IPS DF 19.7 (cell line): ENCODE measurements around the gene CPVL.

Source experiments
- DNase-seq: peaks from one replicate; pipeline ENCODE4 v3.0.0-alpha.2; 2013; ENCODE audit warnings: low read depth, low spot score

The CPVL gene

DNA sequence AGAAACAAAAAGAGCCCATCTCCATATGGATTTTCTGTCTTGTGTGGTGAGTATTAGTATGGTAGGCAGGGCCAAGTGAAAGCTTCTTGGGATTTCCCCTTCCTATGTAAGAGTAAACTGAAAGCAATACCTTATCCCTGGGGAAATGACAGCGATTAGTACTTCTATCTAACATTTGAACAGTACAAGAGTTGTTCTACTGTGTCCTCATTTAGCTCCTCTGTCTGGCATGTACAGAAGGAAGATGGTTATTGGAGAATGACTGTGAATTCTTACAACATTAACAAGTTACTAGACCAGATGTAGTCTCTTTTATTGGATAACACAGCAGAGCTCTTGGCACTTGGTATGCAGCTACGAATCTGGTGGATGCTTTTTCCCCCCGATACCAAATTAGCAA lies 170.3 kb downstream of the CPVL start:
- no peak for DNase-seq

DNA sequence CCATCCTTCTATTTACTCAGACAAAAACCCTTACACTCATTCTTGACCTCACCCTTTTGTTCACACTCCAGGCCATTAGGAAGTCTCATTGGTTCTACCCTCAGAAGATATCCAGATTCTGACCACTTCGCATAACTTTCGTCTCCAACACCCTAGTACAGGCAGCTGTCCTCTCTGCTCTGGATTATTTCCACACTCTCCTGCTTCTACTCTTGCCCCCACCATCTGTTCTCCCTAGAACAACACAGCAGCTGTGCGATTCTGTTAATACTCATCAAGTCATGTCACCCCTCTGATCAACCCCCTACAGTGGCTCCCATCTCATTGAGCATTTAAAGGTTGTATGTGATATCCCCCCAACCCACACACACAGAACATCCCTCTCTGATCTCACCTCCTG lies 172.7 kb downstream of the CPVL start:
- no peak for DNase-seq

DNA sequence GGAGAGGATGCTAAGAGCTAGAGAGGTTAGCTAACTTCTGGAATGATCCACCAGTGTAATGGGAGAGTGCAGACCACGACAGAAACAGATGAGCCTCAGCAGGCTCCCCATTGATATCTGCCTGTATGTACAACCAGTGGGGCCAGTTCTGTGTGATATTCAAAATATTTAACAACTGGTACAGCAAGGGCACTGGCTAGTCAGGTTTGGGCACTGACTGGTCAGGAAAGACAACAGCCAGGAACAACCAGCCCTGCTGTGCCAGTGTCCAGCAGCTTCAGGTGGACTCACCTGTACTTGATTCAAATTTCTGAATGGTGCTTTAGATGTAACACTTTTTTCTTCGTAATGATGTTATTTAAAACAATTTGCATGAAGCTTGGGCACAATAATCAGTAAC lies 182.3 kb downstream of the CPVL start:
- no peak for DNase-seq

DNA sequence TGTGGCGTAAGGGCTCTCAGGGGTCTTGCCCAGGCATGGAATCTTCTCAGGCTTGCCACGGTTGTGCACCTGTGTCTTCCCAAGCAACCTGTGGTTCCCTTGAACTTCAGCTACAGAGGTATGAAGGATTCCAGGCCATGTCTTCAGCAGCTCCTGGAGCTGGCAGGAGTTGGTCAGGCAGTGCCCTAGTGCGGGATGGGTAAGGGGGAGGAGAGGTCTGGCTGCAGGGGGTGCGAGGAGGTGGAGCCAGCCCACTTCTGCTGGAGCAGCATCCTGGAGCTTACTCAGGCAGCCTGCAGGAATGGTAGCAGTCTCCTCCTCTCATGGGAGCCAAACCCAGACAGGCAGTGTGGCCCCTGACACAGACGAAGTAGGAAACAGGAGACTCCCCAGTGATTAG lies 184.4 kb downstream of the CPVL start:
- DNase-seq, result no peak

DNA sequence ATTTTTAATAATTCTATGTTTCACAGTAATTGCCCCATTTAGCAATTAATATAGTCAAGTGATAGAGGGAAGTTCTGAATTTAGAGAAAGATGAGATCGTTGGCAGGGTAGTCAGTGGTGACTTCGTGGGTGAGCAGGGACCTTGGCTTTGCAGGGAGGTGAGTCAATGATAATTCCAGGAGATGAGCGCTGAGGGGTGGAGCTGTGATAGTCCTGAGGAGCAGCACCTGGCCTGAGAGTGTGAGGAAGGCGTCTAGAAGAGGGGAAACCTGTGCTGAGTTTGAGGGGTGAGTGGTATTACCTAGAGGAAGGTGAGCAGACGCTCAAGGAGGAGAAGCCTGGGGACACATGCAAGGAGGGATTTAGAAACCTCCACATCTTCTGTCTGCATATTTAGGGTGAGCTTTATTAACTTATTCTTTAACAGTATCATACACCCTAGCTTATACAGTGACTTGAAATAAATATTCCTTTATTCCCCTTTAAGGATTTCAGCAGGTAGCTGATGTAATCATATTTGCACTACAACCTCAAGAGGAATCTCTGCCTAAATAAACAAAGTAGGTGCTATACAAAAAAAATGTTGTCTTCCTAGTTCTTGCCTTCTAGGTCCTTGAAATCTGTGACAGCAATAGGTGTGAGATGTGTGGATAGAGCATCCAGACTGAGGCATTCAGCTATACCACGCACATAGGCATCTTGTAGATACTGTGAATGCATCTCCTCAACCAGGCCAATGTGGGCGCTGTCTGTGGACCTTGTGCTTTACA lies 186.1 kb downstream of the CPVL start:
- no peak for DNase-seq

DNA sequence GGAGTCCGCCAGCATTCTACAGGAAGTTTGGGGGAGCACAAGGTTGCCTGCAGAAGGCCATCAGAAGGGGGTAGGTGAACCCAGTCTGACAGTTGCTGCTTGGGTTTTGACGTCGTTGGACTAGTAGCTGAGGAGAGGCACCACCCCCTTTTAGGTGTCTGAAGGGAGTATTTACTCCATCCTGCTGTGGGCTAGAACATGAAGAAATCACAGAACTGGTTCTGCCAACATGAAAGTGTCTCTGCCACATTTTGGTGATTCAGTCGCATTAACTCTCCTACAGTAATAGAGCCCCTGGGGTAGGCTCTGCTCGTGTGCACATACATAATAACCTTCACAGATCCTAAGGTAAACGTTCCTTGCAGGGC lies 187.4 kb downstream of the CPVL start:
- no peak for DNase-seq

DNA sequence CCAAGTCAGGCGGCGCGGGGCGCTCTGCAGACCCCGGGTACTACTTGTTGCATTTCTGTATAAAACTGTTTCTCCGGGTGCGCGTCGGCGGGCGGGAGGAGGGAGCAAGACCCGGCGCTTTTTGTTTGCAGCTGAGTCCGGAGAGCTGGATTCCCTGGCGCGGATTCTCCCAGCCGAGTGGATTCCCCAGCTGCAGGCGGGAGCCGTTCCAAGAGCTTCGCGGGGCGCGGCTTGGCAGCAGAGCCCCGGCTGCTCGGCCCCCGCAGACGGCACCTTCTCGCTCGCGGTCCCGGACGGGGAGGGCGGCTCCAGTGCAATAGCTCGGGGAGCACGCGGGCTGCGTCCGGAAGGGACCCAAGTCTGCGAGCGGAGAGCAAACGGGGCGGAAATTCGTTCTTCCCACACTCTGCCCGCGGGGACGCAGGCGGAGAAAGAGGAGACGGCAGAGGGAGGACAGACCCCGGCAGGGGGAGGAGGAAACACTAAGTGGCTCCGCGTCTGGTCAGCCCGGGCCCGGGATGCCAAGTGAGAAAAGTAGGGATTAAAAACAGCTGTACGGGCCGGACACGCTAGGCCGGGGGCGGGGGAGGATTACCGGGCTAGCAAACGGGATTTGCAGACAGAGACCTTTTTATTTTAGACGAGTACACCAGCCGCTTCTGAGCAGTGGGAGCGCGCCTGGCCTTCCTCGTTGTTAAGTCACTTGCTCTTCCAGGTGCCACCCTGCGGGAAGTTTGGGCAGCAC lies 187.9 kb downstream of the CPVL start, which contains the start of gene TRIL:
Gene TRIL (minus strand): TSS at position 96 of the 745 bp plus-strand sequence. CDS start 284 bp downstream, outside the sequence.
- no peak for DNase-seq

DNA sequence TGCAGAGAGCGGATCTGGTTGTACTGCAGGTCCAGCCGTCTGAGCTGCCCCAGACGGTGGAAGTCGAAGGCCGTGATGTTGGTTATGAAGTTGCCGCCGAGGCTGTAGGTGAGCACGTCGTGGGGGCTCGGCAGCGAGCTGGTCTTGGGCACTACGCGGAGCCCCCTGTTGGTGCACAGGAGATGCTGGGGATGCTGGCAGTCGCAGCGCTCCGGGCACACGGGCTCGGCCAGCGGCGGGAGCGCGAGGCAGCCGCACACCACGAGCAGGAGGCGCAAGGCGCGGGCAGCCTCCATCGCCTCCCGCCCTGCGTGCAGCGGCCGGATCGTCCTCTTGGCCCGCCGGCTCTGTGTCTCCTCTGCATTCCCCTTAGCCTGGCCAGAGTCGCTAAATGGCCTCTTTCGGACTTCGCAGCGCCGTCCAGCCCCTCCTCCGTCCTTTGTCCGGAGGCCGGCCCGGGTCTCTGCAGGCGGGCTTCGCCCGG lies 188.5 kb downstream of the CPVL start:
- DNase-seq, result no peak

DNA sequence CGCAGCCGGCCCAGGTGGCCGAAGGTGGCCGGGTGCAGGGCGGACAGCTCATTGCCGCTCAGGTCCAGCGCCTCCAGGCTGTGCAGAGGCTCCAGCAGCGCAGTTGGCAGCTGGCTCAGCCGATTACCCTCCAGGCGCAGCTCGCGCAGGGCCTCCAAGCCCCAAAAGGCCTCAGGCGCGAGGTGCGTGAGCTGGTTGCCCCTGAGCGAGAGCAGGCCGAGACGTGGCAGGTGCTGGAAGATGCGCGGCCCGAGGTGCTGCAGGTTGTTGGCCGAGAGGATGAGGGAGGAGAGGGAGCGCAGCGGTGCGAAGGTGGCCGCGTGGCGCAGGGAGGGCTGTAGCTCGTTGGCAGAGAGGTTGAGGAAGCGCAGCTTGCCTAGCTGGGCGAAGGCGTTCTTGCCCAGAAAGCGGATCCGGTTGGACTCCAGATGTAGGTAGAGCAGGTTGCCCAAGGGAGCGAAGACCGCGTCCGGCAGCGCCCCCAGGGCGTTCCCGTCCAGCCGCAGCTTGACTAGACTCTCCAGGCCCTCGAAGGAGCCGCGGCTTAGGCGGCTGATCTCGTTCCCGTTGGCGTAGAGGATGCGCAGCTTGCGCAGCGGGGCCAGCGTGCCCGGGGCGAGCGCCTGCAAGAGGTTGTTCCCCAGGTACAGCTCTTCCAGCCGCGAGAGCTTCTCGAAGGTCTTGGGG lies 189.1 kb downstream of the CPVL start:
- DNase-seq, result no peak

DNA sequence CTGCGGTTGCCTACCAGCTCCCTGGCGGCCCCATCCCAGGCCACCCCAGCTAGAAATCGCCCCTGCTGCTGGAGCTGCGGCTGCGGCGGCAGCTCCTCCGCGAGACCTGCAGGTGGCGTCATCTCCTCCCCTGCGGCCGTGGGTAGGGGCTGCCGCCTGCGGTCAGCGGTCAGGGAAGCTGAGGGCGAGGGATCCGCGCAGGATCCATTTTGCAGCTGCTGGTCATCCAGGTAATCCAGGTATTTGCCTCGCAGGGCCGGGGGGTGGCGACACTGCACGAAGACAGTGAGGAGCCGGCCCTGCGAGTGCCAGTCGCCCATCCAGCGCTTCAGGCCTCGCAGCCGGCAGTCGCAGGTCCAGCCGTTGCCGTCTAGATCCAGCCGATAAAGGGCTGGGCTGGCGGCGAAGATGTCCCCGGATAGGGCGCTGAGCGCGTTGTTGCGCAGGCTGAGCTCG lies 189.7 kb downstream of the CPVL start:
- DNase-seq, result no peak

DNA sequence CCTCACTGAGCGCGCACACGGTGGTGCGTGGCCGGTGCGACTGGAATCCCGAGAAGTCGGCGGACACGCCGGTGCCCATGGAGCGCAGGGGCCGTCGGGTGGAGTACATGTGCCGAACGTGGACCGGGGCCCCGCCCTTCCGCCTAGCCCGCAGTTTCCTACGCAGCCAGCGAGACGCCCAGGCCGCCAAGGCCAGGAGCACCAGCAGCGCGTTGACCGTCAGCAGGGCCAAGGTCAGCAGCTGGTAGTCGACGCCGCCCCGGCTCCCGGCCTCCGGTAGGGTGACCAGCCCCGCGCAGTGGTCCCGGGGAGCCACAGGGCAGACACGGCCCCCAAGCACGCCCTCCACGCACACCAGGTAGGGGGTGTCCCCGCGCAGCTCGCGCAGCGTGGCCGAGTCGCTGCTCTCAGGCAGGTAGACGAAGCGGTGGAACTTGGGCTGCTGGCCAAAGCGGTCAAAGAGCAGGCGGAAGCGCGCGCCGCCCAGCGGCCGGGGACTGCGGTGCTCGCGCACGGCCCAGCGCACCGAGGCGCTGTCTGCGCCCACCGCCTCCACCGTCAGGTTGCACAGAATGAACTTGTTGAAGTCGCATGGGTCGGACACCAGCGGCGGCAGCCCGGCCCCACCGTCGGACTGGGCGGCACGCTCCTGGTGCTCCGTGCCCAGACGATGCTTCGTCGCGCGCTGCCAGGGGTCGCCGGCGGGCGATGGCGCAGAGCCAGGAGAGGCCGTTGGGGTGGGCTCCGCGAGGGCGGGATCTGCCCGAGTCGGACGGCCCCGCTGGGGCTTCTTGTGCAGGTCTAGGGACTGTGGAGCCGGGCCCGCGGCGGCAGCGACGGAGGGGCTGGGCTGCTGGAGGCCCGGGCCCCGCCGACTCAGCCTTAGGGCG lies 190.4 kb downstream of the CPVL start:
- DNase-seq, result no peak

DNA sequence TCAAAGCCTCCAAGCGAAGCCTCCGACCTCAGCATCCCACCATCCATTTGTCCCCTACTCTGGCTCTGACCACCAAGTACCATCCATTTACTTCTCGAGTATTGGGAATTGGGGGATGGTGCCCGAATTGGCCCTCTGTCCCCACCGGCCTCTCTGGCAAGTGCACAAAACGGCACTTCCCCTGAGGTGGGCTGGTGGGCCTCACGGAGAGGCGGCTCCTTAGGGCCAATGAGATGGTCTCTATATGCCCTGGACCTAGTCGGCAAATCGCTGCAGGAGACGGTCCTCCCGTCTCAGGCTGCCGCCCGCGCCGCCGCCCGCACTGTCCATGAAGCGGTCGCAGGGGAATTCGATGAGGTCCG lies 191.0 kb downstream of the CPVL start:
- no peak for DNase-seq

DNA sequence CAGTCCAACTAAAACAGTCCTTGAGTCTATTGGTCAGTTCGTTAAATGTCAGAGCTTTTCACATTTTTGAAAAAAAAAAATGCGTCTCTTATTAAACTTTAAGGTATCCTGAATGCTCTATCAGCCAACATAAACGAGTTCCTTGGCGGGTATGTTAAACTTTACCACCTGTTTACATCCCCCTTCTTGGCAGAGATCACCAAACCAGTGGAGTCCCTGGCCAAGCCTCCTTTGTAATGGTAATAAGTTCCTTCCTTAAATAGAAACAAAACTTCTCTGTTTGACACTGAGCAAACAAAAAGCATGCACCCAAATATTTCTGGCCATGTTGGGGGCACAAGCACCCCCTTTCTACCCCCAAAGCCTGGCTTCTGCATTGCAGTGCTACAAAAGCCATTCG lies 191.4 kb downstream of the CPVL start:
- DNase-seq, result no peak

DNA sequence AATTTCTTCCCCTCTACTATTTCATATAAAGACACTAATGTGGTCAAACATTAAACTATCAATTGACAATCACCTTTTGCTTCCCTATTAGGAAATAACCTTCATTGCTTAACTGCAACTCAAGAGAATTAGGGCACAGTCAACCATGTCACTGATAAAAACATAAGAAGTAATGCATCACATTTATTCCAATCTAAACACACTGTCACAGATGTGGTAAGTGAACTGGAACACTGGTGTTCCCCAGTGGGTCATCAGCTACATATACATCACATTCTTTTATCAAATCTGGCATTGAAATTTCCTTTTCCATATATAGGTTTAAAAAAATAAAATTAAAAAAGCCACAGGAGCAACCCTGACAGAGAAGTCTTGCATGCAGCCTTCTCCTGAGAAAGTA lies 191.9 kb downstream of the CPVL start:
- no peak for DNase-seq

DNA sequence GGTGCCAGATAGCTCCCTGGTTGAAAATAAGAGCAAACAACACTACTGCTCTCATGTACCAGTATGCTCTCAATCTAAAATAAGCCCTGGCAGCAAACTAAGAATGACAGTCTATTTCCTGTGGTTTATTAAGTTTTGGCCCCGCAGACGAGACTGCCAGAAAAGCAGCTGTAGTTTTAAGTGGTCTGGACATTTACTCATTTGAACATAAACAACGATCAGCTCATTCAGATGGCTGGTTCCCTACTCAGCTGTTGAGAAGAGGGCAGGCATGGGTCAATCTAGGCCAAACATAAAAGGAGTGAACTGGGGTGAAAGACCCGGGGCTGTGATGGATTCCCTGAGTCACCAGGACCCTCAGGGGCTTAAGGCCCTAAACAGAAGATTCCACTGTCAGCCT lies 192.7 kb downstream of the CPVL start:
- no peak for DNase-seq
